Dendritic cell treated with granulocyte-macrophage colony-stimulating factor and Interleukin-4, amounts not matched to agents 40 ng/mL and 50 ng/mL, for 4 days (primary cell): ENCODE data around the gene STPG1.

Experiments
- H3K27ac Mint-ChIP-seq: one replicate; pipeline ENCODE4 v1.8.0; 2022; ENCODE audit warnings: mild to moderate bottlenecking, mixed read lengths
- H3K27me3 Mint-ChIP-seq: one replicate; pipeline ENCODE4 v1.8.0; 2022; ENCODE audit warnings: mild to moderate bottlenecking, mixed read lengths
- H3K36me3 Mint-ChIP-seq: one replicate; pipeline ENCODE4 v1.8.0; 2022; ENCODE audit warnings: low read depth, mixed read lengths
- H3K4me1 Mint-ChIP-seq: one replicate; pipeline ENCODE4 v1.8.0; 2022; ENCODE audit warnings: low read depth, mixed read lengths
- H3K4me3 Mint-ChIP-seq: one replicate; pipeline ENCODE4 v1.8.0; 2022; ENCODE audit warnings: mild to moderate bottlenecking, moderate library complexity, mixed read lengths
- H3K9me3 Mint-ChIP-seq: one replicate; pipeline ENCODE4 v1.8.0; 2022; ENCODE audit warnings: mixed read lengths
- intact Hi-C: fragments of 100-400 bp; cut with micrococcal nuclease; formaldehyde crosslinking; loops from one replicate; pipeline ENCODE4 v1.15.0; 2022

The STPG1 gene

DNA sequence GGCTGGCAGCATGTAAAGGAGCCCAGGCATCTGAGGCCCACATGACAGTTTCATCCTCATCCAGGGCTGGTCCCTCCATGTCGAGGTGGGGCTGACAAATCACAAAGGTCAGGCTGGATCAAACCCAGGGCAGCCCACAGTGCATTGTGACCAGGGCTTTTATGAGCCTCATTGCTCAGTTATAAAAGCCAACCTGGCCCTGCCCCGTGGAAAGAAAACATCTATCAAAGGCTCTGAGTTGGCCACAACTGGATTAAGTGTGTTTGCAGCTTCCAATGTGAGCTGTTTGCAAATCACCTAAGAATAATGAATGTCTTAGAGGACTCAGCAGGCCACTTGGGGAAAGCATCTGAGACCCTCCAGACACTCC, 49.0 kb downstream of the STPG1 start:
- H3K27me3 Mint-ChIP-seq = no peaks in the 10 kb centered on the region

DNA sequence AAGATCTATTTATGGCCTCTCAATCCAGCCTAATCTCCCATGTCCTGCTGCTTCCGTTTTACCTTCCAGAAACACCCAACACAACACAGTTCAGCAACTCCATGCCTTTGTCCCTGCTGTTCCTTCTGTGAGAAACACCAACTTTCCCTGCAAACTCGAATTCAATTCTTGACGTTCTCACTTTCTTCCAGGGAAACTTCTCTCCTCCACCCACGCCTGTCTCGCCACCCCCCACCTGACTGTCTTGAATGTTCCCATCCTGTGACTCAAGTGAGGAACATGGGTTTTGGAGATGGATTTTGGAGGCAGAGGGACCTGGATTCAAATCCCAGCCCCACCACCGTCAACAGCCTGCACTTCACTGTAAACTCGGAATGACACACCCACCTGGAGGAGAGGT, 49.6 kb downstream of the STPG1 start:
- Mint-ChIP-seq H3K27ac (no peak overlapping the region), H3K4me3 (no peak overlapping the region), H3K36me3 (no peaks in the 10 kb centered on the region), H3K27me3 (no peaks in the 10 kb centered on the region), H3K4me1 (peaks cover 31% of the 10 kb centered on the region), H3K9me3 (no peaks in the 10 kb centered on the region)
- intact Hi-C loops = no loop called here

More for the DNA sequence above, 49.0 kb downstream of the STPG1 start:
- Mint-ChIP-seq H3K27ac (no peak overlapping the region), H3K9me3 (no peaks in the 10 kb centered on the region), H3K36me3 (no peaks in the 10 kb centered on the region), H3K4me1 (peaks cover 31% of the 10 kb centered on the region), H3K4me3 (no peak overlapping the region)
- intact Hi-C loops = no loop called here

DNA sequence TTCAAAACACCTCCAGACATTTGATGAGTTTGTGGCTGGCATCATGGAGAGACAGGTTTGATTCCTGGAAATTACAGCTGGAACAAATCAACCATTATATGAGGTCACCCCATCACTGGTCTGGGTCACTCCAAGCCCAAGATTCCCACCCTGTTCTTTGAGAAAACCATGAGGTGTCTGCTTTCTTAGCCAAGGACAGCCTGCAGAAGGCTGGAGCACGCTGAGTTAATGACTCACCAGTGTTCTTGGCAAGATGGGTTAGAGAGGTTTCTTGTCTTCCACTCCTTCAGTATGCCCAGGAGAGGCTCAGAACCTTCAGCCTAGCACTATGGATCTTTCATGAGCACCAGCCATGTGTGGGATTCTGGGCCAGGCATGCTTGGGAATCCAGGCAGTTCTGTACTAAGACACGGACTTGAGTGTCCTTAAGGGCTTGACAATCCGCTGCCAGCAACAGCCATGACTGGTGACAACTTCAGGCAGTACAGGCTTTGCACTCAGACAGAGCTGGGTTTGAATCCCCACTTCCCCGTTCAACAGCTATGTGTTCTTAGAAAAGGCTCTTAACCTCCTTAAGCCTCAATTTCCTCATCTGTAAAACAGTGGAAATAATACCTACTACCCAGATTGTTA, 50.5 kb downstream of the STPG1 start:
- H3K27me3 Mint-ChIP-seq = no peaks in the 10 kb centered on the region
- no peak overlapping the region for H3K4me3 Mint-ChIP-seq
- peaks cover 31% of the 10 kb centered on the region for H3K4me1 Mint-ChIP-seq
- no peak overlapping the region for H3K27ac Mint-ChIP-seq
- intact Hi-C loops = no loop called here
- peaks cover under 1% of the 10 kb centered on the region for H3K36me3 Mint-ChIP-seq
- H3K9me3 Mint-ChIP-seq = no peaks in the 10 kb centered on the region

DNA sequence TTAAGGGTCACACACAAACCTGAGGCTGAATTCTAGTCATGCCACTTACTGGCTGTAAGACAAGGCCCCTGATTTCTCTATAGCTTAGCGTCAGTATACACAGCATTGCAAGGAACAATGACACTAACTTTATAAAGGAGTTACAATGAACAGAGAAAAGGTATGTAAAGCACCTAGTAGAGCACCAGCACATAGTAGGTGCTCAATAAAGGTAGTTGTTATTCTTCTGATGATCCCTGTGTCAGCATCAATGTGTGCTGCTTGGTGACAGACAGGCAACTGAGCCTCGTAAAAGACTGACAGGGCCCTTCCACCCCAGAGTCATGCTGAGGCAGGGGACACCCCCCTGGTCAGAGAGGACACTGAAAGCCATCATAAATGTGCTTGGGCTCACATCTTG, 51.2 kb downstream of the STPG1 start:
- Mint-ChIP-seq H3K4me3 (no peak overlapping the region), H3K36me3 (peaks cover 6% of the 10 kb centered on the region), H3K27ac (no peak overlapping the region), H3K9me3 (no peaks in the 10 kb centered on the region), H3K4me1 (peaks cover 31% of the 10 kb centered on the region), H3K27me3 (no peaks in the 10 kb centered on the region)
- intact Hi-C loops = no loop called here

DNA sequence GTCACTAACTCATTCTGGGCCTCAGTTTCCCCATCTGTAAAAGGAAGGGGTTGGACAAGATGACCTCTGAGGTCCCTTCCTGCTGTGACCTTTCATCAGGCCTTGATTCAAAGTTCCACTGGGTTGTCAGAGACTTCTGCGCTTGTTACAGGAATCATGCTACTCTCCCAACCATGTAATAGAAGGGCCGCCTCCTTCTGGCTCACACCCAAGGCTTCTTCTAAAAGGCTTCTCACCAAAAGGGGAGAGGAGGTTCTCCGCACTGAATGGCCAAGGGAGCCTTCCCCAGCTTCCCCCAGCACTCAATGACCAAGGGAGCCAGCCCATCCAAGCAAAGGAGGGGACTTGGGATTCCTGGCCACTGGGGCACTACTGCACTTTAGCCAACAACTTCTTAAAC, 51.8 kb downstream of the STPG1 start:
- H3K27me3 Mint-ChIP-seq = no peaks in the 10 kb centered on the region
- intact Hi-C loops = no loop called here
- no peak overlapping the region for H3K27ac Mint-ChIP-seq
- H3K36me3 Mint-ChIP-seq = peaks cover 6% of the 10 kb centered on the region
- H3K4me1 Mint-ChIP-seq = peaks cover 31% of the 10 kb centered on the region
- H3K9me3 Mint-ChIP-seq = no peaks in the 10 kb centered on the region
- H3K4me3 Mint-ChIP-seq = no peak overlapping the region

DNA sequence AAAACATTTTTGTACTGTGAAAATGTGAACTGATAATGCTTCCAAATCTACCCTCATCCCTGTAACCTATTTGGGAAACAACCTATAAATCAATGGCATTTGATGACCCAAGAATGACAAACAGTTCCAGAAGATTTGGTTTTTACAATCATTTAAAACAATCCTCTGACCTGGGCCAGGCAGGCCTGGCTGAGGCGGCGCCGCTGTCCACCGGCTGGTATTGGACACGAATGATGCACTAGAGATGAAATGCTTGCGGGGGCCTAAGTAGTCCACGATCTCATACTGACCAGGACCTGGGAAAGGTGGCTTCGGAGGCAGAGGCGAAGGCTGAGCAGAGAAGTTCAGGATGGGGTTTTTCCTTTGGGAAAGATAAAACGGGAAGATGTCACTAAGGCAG, 52.9 kb downstream of the STPG1 start:
- H3K27me3 Mint-ChIP-seq = no peaks in the 10 kb centered on the region
- intact Hi-C loops = no loop called here
- H3K27ac Mint-ChIP-seq = no peak overlapping the region
- peaks cover 6% of the 10 kb centered on the region for H3K36me3 Mint-ChIP-seq
- H3K9me3 Mint-ChIP-seq = no peaks in the 10 kb centered on the region
- H3K4me3 Mint-ChIP-seq = no peak overlapping the region
- peaks cover 27% of the 10 kb centered on the region for H3K4me1 Mint-ChIP-seq

DNA sequence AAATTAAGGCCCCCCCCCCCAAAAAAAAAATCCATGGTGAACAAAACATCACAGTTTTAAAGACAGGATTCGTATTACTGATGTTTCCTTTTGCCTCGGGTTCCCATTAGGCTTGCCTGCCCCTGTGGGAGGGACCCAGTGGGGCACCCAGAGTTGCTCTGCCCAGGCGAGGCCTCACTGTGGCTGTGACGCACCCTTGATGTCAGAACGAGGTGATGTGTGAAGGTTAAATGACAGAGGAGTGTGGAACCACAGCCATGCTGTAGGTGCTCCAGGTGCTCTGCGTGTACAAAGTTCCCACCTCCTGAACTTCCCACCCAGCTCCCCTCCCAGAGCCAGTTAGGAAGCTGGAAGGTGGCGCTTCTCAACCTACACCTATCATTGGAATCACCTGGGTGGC, 56.5 kb downstream of the STPG1 start:
- no peaks in the 10 kb centered on the region for H3K27me3 Mint-ChIP-seq
- no peak overlapping the region for H3K4me3 Mint-ChIP-seq
- no peaks in the 10 kb centered on the region for H3K9me3 Mint-ChIP-seq
- peaks cover 6% of the 10 kb centered on the region for H3K36me3 Mint-ChIP-seq
- no peaks in the 10 kb centered on the region for H3K4me1 Mint-ChIP-seq
- intact Hi-C loops = no loop called here
- no peak overlapping the region for H3K27ac Mint-ChIP-seq

DNA sequence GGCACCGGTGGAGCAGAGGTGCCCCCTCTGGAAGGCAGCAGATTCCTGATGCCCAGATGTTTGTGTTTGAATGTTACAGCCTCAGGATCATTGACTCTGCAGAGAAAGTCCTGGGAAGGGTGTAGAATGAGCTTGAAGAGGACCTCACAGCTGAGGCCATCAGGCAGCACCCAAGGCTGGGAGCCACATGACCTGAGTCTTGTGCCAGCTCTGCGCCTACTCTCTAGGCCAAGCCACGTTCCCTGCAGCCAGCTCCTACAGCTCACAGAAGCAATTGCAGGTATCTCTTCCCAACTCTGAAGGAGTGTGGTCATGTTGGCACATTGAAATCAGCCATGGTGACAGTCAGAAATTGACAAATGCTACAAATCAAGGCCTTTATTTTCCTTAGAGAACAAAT, 58.1 kb downstream of the STPG1 start:
- Mint-ChIP-seq H3K27ac (no peak overlapping the region), H3K27me3 (no peaks in the 10 kb centered on the region), H3K4me3 (no peak overlapping the region), H3K36me3 (peaks cover 6% of the 10 kb centered on the region), H3K4me1 (no peaks in the 10 kb centered on the region), H3K9me3 (no peaks in the 10 kb centered on the region)
- intact Hi-C loops = no loop called here

DNA sequence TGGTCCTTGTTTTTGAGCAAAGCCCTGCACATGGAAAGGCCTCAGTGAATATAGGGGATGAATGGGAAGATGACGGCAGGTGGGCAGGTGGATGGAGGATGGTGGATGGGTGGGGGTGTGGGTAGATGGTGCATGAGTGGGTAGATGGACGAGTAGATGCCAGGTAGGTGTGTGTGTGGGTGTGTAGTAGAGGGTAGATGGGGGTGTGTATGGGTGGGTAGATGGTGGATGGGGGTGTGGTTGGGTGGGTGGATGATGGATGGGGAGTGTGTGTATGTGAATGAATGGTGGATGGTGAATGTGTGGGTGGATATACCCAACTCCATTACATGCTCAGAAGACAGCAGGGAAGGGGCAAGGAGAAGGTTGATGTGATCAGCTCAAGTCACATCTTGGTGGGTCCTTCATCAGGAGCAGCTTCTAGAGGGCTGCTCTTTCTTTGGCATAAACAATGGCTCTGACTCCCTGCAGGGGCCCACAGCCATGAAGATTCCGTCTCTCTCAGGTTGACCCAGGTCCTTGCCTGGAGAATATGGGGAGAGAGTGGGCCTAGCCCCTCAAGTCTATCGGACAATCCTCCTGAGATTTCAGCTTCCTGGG, 60.2 kb downstream of the STPG1 start:
- intact Hi-C loops = no loop called here
- Mint-ChIP-seq H3K4me3 (no peak overlapping the region), H3K4me1 (no peaks in the 10 kb centered on the region), H3K36me3 (peaks cover 6% of the 10 kb centered on the region), H3K9me3 (no peaks in the 10 kb centered on the region), H3K27me3 (no peaks in the 10 kb centered on the region), H3K27ac (no peak overlapping the region)

DNA sequence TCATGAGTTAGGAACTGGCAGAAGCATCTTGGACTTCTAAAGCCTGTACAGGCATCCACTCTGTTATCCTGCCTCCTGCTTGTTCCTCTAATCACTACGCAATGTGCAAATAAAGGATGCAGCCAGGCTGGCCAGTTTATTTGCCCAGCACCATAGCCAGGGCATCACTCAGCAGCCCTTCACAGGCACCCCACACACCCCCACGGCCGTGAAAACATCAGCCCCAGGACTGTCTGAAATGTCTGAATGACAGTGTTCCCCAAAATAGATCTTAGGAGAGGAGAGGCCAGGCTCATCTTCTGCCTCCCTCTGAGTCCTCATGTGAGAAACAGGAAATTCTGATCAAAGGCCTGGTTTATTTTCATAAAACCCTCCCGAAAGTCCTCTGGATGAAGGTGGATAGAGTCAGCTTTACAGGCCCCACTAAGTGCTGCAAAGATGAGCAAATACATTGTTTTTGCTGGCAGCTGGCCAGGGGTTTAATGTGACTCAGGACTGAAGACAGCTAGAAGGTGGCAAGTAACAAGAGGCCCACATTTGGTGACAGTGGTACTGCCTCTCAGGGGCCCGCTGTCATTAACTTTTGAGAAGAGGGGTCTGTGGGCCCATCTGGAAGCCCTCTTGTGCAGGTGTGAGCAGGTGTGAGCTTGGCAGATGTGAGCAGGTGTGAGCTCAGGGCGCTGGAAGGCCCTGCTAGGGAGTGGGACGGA, 61.5 kb downstream of the STPG1 start:
- H3K36me3 Mint-ChIP-seq = no peaks in the 10 kb centered on the region
- no peaks in the 10 kb centered on the region for H3K4me1 Mint-ChIP-seq
- intact Hi-C loops = no loop called here
- H3K27ac Mint-ChIP-seq = no peak overlapping the region
- H3K27me3 Mint-ChIP-seq = peaks cover 4% of the 10 kb centered on the region
- H3K4me3 Mint-ChIP-seq = no peak overlapping the region
- H3K9me3 Mint-ChIP-seq = no peaks in the 10 kb centered on the region

DNA sequence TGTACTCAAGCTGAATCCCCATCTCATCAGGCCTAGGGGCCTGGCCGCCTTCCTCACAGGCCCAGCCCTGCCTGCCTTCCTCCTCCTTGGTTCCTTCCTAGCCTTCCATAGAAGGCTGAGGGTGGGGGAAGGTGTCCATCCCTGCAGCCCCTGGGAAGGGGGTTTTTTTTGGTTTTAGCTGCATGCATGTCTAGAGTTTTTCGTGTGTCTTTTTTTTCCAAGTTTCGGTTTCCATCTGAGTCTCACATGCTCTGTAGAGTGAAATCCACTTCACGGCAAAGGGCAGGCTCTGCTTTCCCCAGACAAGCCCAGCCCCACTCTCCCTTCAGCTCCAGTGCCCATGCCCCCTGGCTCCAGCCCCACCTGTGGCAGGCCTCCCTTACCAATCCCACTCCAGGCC, 62.3 kb downstream of the STPG1 start:
- Mint-ChIP-seq H3K27ac (no peak overlapping the region), H3K4me1 (no peaks in the 10 kb centered on the region), H3K4me3 (no peak overlapping the region), H3K9me3 (no peaks in the 10 kb centered on the region), H3K27me3 (peaks cover 6% of the 10 kb centered on the region), H3K36me3 (no peaks in the 10 kb centered on the region)
- intact Hi-C loops = no loop called here

DNA sequence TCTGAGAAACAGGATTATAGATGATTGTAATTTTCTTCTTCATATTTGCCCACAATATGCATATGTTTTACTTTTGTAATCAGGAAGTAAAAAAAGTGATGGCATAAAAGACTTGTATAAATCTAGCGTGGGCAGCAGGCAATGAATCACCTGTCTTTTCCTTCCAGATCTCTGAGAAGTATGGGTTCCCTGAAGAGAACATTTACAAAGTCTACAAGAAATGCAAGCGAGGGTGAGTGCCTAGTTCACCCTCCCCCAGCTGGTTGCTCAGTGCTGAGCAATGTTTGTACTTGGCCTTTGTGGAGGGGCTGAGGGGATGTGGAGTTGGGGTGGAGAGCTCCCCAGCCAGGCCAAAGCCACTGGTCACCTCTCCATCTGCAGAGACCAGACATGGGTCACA, 63.7 kb downstream of the STPG1 start:
- no peaks in the 10 kb centered on the region for H3K4me1 Mint-ChIP-seq
- intact Hi-C loops = no loop called here
- H3K9me3 Mint-ChIP-seq = no peaks in the 10 kb centered on the region
- no peak overlapping the region for H3K27ac Mint-ChIP-seq
- H3K4me3 Mint-ChIP-seq = no peak overlapping the region
- no peaks in the 10 kb centered on the region for H3K36me3 Mint-ChIP-seq
- H3K27me3 Mint-ChIP-seq = peaks cover 6% of the 10 kb centered on the region

DNA sequence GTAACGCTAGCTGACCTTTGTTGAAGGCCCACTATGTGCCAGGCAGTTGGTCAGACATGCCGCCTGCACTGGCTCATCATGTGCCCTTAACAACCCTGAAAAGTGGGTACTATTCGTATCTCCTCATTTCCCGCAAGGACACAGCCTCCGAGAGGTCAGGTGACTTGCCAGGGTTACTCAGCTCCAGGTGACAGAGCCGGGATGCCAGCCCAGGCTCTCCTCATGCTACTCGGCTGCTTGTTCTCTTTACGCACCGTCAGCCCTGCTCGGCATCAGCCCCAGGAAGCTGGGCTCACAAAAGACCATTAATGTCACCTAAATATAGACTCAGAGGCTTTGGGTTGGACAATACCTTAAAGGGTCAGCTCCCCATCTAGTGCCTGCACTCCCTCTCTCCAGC, 65.4 kb downstream of the STPG1 start:
- peaks cover 6% of the 10 kb centered on the region for H3K27me3 Mint-ChIP-seq
- H3K4me1 Mint-ChIP-seq = no peaks in the 10 kb centered on the region
- H3K36me3 Mint-ChIP-seq = no peaks in the 10 kb centered on the region
- H3K9me3 Mint-ChIP-seq = no peaks in the 10 kb centered on the region
- H3K27ac Mint-ChIP-seq = no peak overlapping the region
- intact Hi-C loops = no loop called here
- no peak overlapping the region for H3K4me3 Mint-ChIP-seq

DNA sequence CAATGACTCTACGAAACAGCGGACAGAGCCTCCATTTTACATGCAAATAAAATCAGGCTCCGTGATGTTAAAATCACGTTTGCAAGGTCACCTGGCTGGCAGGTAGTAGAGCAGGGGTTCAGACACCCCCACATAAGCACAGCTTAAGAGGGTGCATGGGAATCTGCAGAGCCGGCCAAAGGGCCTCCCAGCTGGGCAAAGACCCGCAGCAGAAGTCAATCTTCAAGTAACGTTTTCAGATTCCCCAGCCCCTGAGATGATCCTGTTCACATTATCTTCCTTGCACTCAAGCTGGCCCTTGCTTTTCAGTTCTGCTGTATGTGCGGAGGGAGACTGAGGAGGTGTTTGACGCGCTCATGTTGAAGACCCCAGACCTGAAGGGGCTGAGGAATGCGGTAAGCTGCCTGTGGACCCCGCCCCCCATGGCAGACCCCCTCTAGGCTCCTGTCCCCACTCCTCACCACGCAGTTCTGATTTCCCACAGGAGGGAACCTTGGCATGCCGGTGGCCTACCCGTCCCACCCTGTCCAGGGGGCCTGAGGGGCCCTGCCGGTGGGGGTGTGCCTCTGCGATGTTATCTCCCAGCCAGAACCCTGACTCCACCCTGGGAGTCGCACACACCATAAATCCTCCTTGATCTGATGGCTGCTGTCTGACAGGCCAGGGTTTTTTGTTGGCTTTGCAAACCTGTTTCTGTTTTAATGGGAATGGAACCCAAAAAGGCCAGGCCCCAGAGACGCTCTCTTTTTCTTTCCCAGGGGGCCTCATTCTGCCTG, 66.2 kb downstream of the STPG1 start:
- intact Hi-C loops = no loop called here
- Mint-ChIP-seq H3K36me3 (no peaks in the 10 kb centered on the region), H3K27me3 (peaks cover 6% of the 10 kb centered on the region), H3K4me1 (no peaks in the 10 kb centered on the region), H3K27ac (no peak overlapping the region), H3K4me3 (no peak overlapping the region), H3K9me3 (no peaks in the 10 kb centered on the region)
